ENCODE measurements around the gene VSIG10L2.
"Not testable (repeated sequence)": the region's sequence is repeated elsewhere in the genome, so short reads cannot be mapped to it uniquely, and the experiment has no call there.

Gene VSIG10L2

DNA sequence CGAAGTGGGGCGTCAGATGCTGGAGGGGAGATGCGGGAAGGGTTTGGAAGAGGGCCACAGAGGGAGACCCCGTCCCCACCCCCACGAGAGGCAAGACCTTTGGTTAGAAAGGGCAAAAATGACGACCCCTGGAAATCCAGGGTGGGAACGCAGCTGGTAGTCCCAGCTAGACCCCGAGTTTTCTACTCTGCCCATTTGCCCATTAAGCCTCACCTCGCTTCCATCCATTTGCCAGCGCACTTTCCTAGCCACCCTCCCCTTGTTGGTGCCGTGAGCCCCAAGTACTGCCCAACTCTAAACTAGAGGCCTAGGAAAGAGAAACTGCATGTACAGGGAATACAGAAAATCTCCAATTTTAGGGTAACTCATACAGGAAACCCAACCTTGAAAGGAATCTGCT, 41.2 kb upstream of the VSIG10L2 start:
- TF ChIP-seq POLR2A (IDR thresholded peaks at IDR 0.05; ENCODE audit: extremely low read depth, insufficient read length) (no peak), MYC (IDR thresholded peaks at IDR 0.05; ENCODE audit: low read depth, low read length) (no peak)
- TF ChIP-seq, protein P1, sequence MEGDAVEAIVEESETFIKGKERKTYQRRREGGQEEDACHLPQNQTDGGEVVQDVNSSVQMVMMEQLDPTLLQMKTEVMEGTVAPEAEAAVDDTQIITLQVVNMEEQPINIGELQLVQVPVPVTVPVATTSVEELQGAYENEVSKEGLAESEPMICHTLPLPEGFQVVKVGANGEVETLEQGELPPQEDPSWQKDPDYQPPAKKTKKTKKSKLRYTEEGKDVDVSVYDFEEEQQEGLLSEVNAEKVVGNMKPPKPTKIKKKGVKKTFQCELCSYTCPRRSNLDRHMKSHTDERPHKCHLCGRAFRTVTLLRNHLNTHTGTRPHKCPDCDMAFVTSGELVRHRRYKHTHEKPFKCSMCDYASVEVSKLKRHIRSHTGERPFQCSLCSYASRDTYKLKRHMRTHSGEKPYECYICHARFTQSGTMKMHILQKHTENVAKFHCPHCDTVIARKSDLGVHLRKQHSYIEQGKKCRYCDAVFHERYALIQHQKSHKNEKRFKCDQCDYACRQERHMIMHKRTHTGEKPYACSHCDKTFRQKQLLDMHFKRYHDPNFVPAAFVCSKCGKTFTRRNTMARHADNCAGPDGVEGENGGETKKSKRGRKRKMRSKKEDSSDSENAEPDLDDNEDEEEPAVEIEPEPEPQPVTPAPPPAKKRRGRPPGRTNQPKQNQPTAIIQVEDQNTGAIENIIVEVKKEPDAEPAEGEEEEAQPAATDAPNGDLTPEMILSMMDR (IDR thresholded peaks at IDR 0.05; ENCODE audit: low read depth, low read length): no peak
- TF ChIP-seq, protein P2, sequence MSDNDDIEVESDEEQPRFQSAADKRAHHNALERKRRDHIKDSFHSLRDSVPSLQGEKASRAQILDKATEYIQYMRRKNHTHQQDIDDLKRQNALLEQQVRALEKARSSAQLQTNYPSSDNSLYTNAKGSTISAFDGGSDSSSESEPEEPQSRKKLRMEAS (IDR thresholded peaks at IDR 0.05; ENCODE audit: low read depth, low read length): no peak
- no peak for DNase-seq (ENCODE audit: low read depth)
- no peak overlapping the region for H3K4me3 ChIP-seq (ENCODE audit: low read depth, low read length)

DNA sequence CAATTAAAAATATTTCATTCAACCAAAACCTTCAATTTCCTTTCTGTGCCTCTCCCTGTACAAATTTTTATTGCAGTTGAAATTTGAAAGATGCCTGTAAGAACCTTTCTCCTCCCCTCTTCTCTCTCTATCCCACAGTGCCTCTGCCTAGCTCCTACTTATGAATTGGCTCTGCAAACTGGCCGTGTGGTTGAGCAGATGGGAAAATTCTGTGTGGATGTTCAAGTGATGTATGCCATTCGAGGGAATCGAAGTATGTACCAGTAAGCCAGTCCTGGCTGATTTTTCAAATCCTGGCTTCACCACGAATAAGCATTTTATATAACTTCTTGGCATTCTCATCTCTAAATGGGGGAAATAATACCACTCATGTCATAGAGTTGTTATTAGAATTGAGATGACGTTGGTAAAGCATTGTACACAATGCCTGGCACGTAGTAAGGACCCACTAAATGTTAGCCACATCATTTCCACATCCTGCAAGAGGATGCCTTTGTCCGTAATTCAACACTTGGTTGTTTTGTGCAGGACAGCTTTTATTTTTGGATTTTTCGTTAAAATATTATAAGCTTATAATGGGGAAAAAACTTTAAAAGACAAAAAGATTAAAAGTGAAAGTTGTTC, 35.5 kb upstream of the VSIG10L2 start:
- no peak for DNase-seq (ENCODE audit: low read depth)
- TF ChIP-seq, protein P1 (IDR thresholded peaks at IDR 0.05; ENCODE audit: low read depth, low read length): no peak
- TF ChIP-seq POLR2A (IDR thresholded peaks at IDR 0.05; ENCODE audit: extremely low read depth, insufficient read length): no peak
- TF ChIP-seq, protein P2 (IDR thresholded peaks at IDR 0.05; ENCODE audit: low read depth, low read length): no peak
- no peak for TF ChIP-seq MYC (IDR thresholded peaks at IDR 0.05; ENCODE audit: low read depth, low read length)
- no peak overlapping the region for H3K4me3 ChIP-seq (ENCODE audit: low read depth, low read length)

DNA sequence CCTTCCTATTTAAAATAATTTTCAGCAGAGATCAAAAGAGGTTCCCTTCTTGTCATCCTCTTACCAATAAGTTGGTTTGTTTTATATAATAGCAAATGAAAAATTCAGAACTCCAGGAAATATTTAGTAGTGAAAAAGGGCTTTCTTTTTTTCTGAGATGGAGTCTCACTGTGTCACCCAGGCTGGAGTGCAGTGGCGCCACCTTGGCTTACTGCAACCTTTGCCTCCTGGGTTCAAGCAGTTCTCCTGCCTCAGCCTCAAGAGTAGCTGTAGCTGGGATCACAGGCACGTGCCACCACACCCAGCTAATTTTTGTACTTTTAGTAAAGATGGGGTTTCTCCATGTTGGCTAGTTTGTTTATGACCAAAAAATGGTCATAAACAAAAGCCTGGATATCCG, 31.2 kb upstream of the VSIG10L2 start:
- H3K4me3 ChIP-seq (ENCODE audit: low read depth, low read length); DNase-seq (ENCODE audit: low read depth): not testable (repeated sequence)

DNA sequence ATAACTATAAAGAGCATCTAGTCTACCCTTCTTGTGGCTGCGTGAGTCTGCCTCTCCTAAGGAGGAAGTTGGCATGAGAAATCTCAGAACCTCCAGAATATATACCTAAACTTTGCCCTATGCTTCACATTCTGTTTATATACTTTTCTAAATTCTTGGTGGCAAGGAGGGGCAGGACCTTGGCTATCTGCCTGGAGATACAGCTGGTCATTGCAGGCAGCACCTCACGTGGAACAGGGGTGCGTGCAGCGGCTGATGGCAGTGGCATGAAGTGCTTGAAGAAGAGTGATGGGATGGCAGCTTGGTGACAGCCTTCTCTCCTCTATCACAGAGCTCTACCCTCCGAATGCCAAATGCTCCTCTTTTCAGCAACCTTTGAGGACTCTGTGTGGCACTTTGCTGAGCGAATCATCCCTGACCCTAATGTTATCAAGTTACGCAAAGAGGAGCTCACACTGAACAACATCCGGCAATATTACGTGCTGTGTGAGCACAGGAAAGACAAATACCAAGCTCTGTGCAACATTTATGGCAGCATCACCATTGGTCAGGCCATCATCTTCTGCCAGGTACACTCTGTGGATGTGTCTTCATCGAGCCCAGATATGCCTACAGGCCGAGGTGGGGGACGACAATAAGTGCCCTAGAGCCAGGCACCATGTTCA, 29.0 kb upstream of the VSIG10L2 start:
- TF ChIP-seq MYC (IDR thresholded peaks at IDR 0.05; ENCODE audit: low read depth, low read length): no peak
- TF ChIP-seq, protein P1 (IDR thresholded peaks at IDR 0.05; ENCODE audit: low read depth, low read length): no peak
- TF ChIP-seq, protein P2 (IDR thresholded peaks at IDR 0.05; ENCODE audit: low read depth, low read length): no peak
- no peak for TF ChIP-seq POLR2A (IDR thresholded peaks at IDR 0.05; ENCODE audit: extremely low read depth, insufficient read length)

DNA sequence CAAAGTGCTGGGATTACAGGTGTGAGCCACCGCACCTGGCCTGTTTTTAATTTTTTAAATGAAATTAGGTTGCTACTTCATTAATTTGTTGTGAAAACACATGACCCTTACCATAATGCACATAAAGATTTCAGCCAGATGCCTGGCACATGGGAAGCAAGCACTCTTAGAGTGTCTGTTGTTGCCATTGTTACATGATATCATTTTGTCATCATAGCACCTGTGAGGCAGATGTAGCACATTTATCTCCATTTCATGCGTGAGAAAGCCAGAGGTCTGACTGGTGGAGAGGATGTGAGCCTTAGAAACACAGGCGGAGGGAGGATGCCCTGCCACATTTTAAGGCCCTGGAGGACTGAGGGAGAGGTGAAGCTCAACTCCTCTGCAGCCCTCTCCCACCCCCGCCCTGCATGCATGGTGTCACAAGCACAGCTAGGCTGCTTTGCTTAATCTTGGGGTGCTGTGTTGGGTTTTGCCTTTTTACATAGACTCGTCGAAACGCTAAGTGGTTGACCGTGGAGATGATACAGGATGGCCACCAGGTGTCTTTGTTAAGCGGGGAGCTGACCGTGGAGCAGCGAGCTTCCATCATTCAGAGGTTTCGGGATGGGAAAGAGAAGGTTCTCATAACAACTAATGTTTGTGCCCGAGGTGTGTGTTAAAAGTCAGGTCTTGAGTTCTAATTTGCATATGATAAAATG, 27.6 kb upstream of the VSIG10L2 start:
- TF ChIP-seq, protein P1 (IDR thresholded peaks at IDR 0.05; ENCODE audit: low read depth, low read length): peak; percentile 3
- TF ChIP-seq, protein P2 (IDR thresholded peaks at IDR 0.05; ENCODE audit: low read depth, low read length): no peak
- TF ChIP-seq MYC (IDR thresholded peaks at IDR 0.05; ENCODE audit: low read depth, low read length): no peak
- H3K4me3 ChIP-seq (ENCODE audit: low read depth, low read length): no peak overlapping the region
- DNase-seq (ENCODE audit: low read depth): no peak

More for the DNA sequence above, 29.0 kb upstream of the VSIG10L2 start:
- no peak overlapping the region for H3K4me3 ChIP-seq (ENCODE audit: low read depth, low read length)
- DNase-seq (ENCODE audit: low read depth): no peak

DNA sequence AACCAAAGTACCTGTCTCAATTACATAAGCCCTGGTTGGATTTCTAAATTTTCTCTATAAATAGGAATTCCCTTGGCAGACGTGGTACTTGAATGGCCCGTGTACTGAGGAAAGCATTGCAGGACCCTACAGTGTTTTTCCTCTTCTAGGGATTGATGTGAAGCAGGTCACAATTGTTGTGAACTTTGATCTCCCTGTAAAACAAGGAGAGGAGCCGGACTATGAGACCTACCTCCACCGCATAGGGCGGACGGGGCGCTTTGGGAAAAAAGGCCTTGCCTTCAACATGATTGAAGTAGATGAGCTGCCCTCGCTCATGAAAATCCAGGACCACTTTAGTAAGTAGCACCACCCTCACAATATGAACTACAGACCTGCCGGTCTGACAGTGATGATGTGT, 24.8 kb upstream of the VSIG10L2 start:
- TF ChIP-seq POLR2A (IDR thresholded peaks at IDR 0.05; ENCODE audit: extremely low read depth, insufficient read length) (no peak), MYC (IDR thresholded peaks at IDR 0.05; ENCODE audit: low read depth, low read length) (no peak)
- TF ChIP-seq, protein P2 (IDR thresholded peaks at IDR 0.05; ENCODE audit: low read depth, low read length): no peak
- TF ChIP-seq, protein P1 (IDR thresholded peaks at IDR 0.05; ENCODE audit: low read depth, low read length): no peak
- no peak overlapping the region for H3K4me3 ChIP-seq (ENCODE audit: low read depth, low read length)
- no peak for DNase-seq (ENCODE audit: low read depth)
